H1 (cell line): ENCODE measurements around the gene NTRK1. TPM values are rescaled to one million over a fixed set of nuclear protein-coding genes. Genes with fewer than 3 reads are reported as not detected.

Source experiments
- BCL11A ChIP-seq, 2 experiments: IDR thresholded peaks; one replicate each; pipeline ENCODE4 v1.6.1; 2011; ENCODE audit warnings: low read depth in 2 of 2, low read length in 2 of 2, mild to moderate bottlenecking in 2 of 2
- CHD7 ChIP-seq: fragments of 300-600 bp; sonication (generic); IDR thresholded peaks from 2 replicates; pipeline ENCODE4 v1.7.1; 2012; ENCODE audit warnings: low read length, moderate library complexity, mild to moderate bottlenecking, inconsistent platforms; ENCODE audit not compliant: insufficient replicate concordance
- RAD21 ChIP-seq, 2 experiments: IDR thresholded peaks in 1 of 2; conservative IDR thresholded peaks in 1 of 2; 2 replicates each; pipeline ENCODE4 v1.6.1; 2011; ENCODE audit warnings: low read depth in 2 of 2, low read length in 2 of 2, improper control_type of control experiment in 1 of 2, inconsistent platforms in 1 of 2, mild to moderate bottlenecking in 1 of 2, moderate library complexity in 1 of 2
- SIN3A ChIP-seq, 2 experiments: IDR thresholded peaks in 1 of 2; conservative IDR thresholded peaks in 1 of 2; 2 replicates each; pipeline ENCODE4 v1.6.1; 2011 to 2012; ENCODE audit warnings: low read length in 2 of 2, improper control_type of control experiment in 1 of 2, low read depth in 1 of 2, mild to moderate bottlenecking in 1 of 2
- TAF1 ChIP-seq: IDR thresholded peaks from 2 replicates; pipeline ENCODE4 v1.6.1; 2011; ENCODE audit warnings: mild to moderate bottlenecking, low read depth, low read length
- polyA plus RNA-seq, 7 experiments: library from polyadenylated mRNA; depleted of rRNA in 3 of 7; stranded (reverse) in 5 of 7; unstranded in 2 of 7; fragments of >200 nt in 5 of 7; fragments of 200-250 nt in 2 of 7; gene quantifications; 1 replicate in 5 of 7; 2 replicates in 1 of 7; 4 replicates in 1 of 7; pipeline versions ENCODE4 v1.2.1 to v1.2.3, GENCODE V29; 2011 to 2013; ENCODE audit warnings: missing spikeins in 2 of 7, mixed read lengths in 2 of 7
- total RNA-seq: library from RNA; stranded (reverse); fragmentation: NEBNext Ultra II Directional; extraction: Animal tissue kit (Norgen Biotek cat#: 25700); gene quantifications from 2 replicates; pipeline ENCODE4 v1.2.1, GENCODE V29; 2021

Gene NTRK1
- total and polyA plus RNA-seq, 2 of the 8 experiments (the other 6 are each of a cell fraction or from before 2014, with no cell fraction given) = 0.12 to 0.24 TPM

GRCh38 chr1:156901590-156901900, 40.9 kb downstream of the NTRK1 start (continued):
- TF ChIP-seq SIN3A (conservative IDR thresholded peaks at IDR 0.05 in 1 of 2, IDR thresholded peaks at IDR 0.05 in 1 of 2; ENCODE audit: low read depth in 1 of 2, low read length in 2 of 2) = no peak
- TF ChIP-seq CHD7 = no peak
- no peak for TF ChIP-seq BCL11A (IDR thresholded peaks at IDR 0.05; ENCODE audit: low read depth in 2 of 2, low read length in 2 of 2)
- TF ChIP-seq RAD21 (IDR thresholded peaks at IDR 0.05 in 1 of 2, conservative IDR thresholded peaks at IDR 0.05 in 1 of 2; ENCODE audit: low read depth in 2 of 2, low read length in 2 of 2) = no peak
- no peak for TF ChIP-seq TAF1
